GM23338 (cell line): ENCODE results near the gene ZNF385B. TPM values are rescaled to one million over a fixed set of nuclear protein-coding genes. Genes with fewer than 3 reads are reported as not detected.

Experiments used
- ATAC-seq: fragments of 200-7000 bp; cut with Tn5 transposase; 3 replicates; pipeline ENCODE4 v1.9.1; 2020
- DNase-seq: peaks from one replicate; pipeline ENCODE4 v3.0.0-alpha.2; 2015; ENCODE audit warnings: low spot score
- H2AFZ ChIP-seq: fragments of 200-600 bp; sonication (generic); 2 replicates; pipeline ENCODE4 v1.8.0; 2016; ENCODE audit warnings: antibody characterized with exemption, mild to moderate bottlenecking, moderate library complexity
- H3F3A ChIP-seq: fragments of 200-600 bp; sonication (generic); replicated peaks from 2 replicates; pipeline ENCODE4 v1.8.0; 2017; ENCODE audit warnings: antibody characterized with exemption, mixed run types, low read depth
- H3K27ac ChIP-seq: fragments of 200-600 bp; sonication (generic); 2 replicates; pipeline ENCODE4 v1.6.1; 2016; ENCODE audit warnings: low read depth
- H3K27me3 ChIP-seq: fragments of 200-600 bp; sonication (generic); 2 replicates; pipeline ENCODE4 v1.8.0; 2016; ENCODE audit warnings: mild to moderate bottlenecking, mixed run types, moderate library complexity; ENCODE audit not compliant: insufficient read depth
- H3K36me3 ChIP-seq: fragments of 200-600 bp; sonication (generic); 2 replicates; pipeline ENCODE4 v1.8.0; 2016; ENCODE audit warnings: mild to moderate bottlenecking; ENCODE audit not compliant: insufficient read depth
- H3K4me1 ChIP-seq: fragments of 200-600 bp; sonication (generic); 2 replicates; pipeline ENCODE4 v1.8.0; 2016; ENCODE audit warnings: mild to moderate bottlenecking, moderate library complexity; ENCODE audit not compliant: insufficient read depth
- H3K4me2 ChIP-seq: fragments of 200-600 bp; sonication (generic); 2 replicates; pipeline ENCODE4 v1.7.1; 2017; ENCODE audit warnings: mixed run types
- H3K4me3 ChIP-seq: fragments of 200-600 bp; sonication (generic); 2 replicates; pipeline ENCODE4 v1.6.1; 2016; ENCODE audit warnings: mixed run types
- H3K79me2 ChIP-seq: fragments of 200-600 bp; sonication (generic); replicated peaks from 2 replicates; pipeline ENCODE4 v1.8.0; 2017; ENCODE audit warnings: mild to moderate bottlenecking; ENCODE audit not compliant: insufficient read depth
- H3K9me2 ChIP-seq: fragments of 200-600 bp; sonication (generic); 2 replicates; pipeline ENCODE4 v1.8.0; 2017; ENCODE audit not compliant: insufficient read depth
- H4K20me1 ChIP-seq: fragments of 200-600 bp; sonication (generic); replicated peaks from 2 replicates; pipeline ENCODE4 v1.8.0; 2017; ENCODE audit warnings: mild to moderate bottlenecking; ENCODE audit not compliant: insufficient read depth
- H3K27ac Mint-ChIP-seq: 2 replicates; pipeline ENCODE4 v1.8.0; 2020; ENCODE audit warnings: inconsistent platforms, mild to moderate bottlenecking, moderate library complexity, mixed read lengths
- H3K27me3 Mint-ChIP-seq: 3 replicates; pipeline ENCODE4 v1.8.0; 2022; ENCODE audit warnings: low read depth, mild to moderate bottlenecking, moderate library complexity, mixed read lengths, inconsistent platforms; ENCODE audit not compliant: insufficient read depth, poor library complexity
- H3K36me3 Mint-ChIP-seq: 3 replicates; pipeline ENCODE4 v1.8.0; 2021; ENCODE audit warnings: low read depth, mild to moderate bottlenecking, inconsistent platforms, moderate library complexity, mixed read lengths
- H3K4me1 Mint-ChIP-seq: 3 replicates; pipeline ENCODE4 v1.8.0; 2020; ENCODE audit warnings: mild to moderate bottlenecking, inconsistent platforms, mixed read lengths
- H3K4me3 Mint-ChIP-seq: 3 replicates; pipeline ENCODE4 v1.8.0; 2021; ENCODE audit warnings: moderate library complexity, mild to moderate bottlenecking, inconsistent platforms, mixed read lengths
- H3K9me3 Mint-ChIP-seq: 3 replicates; pipeline ENCODE4 v1.8.0; 2020; ENCODE audit warnings: moderate library complexity, mild to moderate bottlenecking, inconsistent platforms, mixed read lengths
- CREB1 ChIP-seq: fragments of 250-450 bp; sonication (Bioruptor Pico); IDR thresholded peaks from 2 replicates; pipeline ENCODE4 v1.5.0; 2020; ENCODE audit warnings: low read depth, mild to moderate bottlenecking, moderate library complexity
- ETS1 ChIP-seq: IDR thresholded peaks from 2 replicates; pipeline ENCODE4 v1.6.1; 2016; ENCODE audit warnings: antibody characterized with exemption
- EZH2 ChIP-seq: fragments of 200-600 bp; sonication (generic); IDR thresholded peaks from one replicate; pipeline ENCODE4 v1.8.0; 2017; ENCODE audit warnings: antibody characterized with exemption, mild to moderate bottlenecking, low read depth; ENCODE audit not compliant: unreplicated experiment
- EZH2phosphoT487 ChIP-seq: fragments of 200-600 bp; sonication (generic); IDR thresholded peaks from one replicate; pipeline ENCODE4 v1.8.1; 2018; ENCODE audit warnings: antibody characterized with exemption; ENCODE audit not compliant: unreplicated experiment
- JUNB ChIP-seq: IDR thresholded peaks from one replicate; pipeline ENCODE4 v1.6.1; 2016; ENCODE audit warnings: antibody characterized with exemption; ENCODE audit not compliant: unreplicated experiment
- NANOG ChIP-seq: IDR thresholded peaks from 2 replicates; pipeline ENCODE4 v1.6.1; 2016; ENCODE audit warnings: antibody characterized with exemption, borderline replicate concordance
- POLR2AphosphoS5 ChIP-seq: IDR thresholded peaks from 2 replicates; pipeline ENCODE4 v1.6.1; 2016; ENCODE audit warnings: antibody characterized with exemption, low read depth
- REST ChIP-seq: IDR thresholded peaks from one replicate; pipeline ENCODE4 v1.6.1; 2018; ENCODE audit warnings: antibody characterized with exemption; ENCODE audit not compliant: unreplicated experiment
- STAT1 ChIP-seq: IDR thresholded peaks from one replicate; pipeline ENCODE4 v1.6.1; 2016; ENCODE audit warnings: antibody characterized with exemption; ENCODE audit not compliant: unreplicated experiment
- ZNF114 ChIP-seq: fragments of 250-450 bp; sonication (Bioruptor Pico); IDR thresholded peaks from 2 replicates; pipeline ENCODE4 v1.5.0; 2020; ENCODE audit warnings: mild to moderate bottlenecking, moderate library complexity
- ZNF331 ChIP-seq: fragments of 250-450 bp; sonication (Bioruptor Pico); IDR thresholded peaks from 2 replicates; pipeline ENCODE4 v1.5.0; 2020; ENCODE audit warnings: low read depth, mild to moderate bottlenecking, moderate library complexity
- ZNF462 ChIP-seq: fragments of 250-450 bp; sonication (Bioruptor Pico); IDR thresholded peaks from 2 replicates; pipeline ENCODE4 v1.5.0; 2020; ENCODE audit warnings: mild to moderate bottlenecking, moderate library complexity
- polyA plus RNA-seq: library from polyadenylated mRNA; unstranded; fragments of >200 nt; fragmentation: Nextera tagmentation; extraction: Ambion mirVana; gene quantifications from 2 replicates; pipeline ENCODE4 v1.2.1, GENCODE V29; 2016
- total RNA-seq: library from RNA; depleted of rRNA; stranded (reverse); fragments of >200 nt; shearing (Covaris generic); gene quantifications from 2 replicates; pipeline ENCODE4 v1.2.3, GENCODE V29; 2014
- TF ChIP-seq, protein P1 (sequence below), 2 experiments: fragments of 200-600 bp in 1 of 2; sonication (generic) in 1 of 2; conservative IDR thresholded peaks; 2 replicates each; pipeline versions ENCODE4 v1.5.1 to v1.6.1; 2016 to 2017; ENCODE audit warnings: antibody characterized with exemption in 2 of 2, low read depth in 2 of 2, mild to moderate bottlenecking in 2 of 2, moderate library complexity in 1 of 2

The ZNF385B gene
- total and polyA plus RNA-seq, 2 experiments from 2014 or later, result 1.5 to 4.6 TPM

GRCh38 chr2:179461420-179461819, 400.0 kb downstream of the ZNF385B start:
- Histone ChIP-seq H4K20me1 (no peaks in the 10 kb centered on the region), H3K4me2 (no peak overlapping the region), H3K4me3 (no peak overlapping the region), H3K27ac (no peak overlapping the region), H3K79me2 (no peaks in the 10 kb centered on the region), H3K9me2 (0 out of 2 replicates have a peak, but pooled peaks cover 5% of the 10 kb centered on the region), H3K27me3 (no peaks in the 10 kb centered on the region), H3K36me3 (0 out of 2 replicates have a peak, but pooled peaks cover 11% of the 10 kb centered on the region), H3F3A (no peaks in the 10 kb centered on the region), H2AFZ (no peak overlapping the region), H3K4me1 (no peaks in the 10 kb centered on the region)
- TF ChIP-seq EZH2 (no peak), POLR2AphosphoS5 (no peak), ZNF462 (CRISPR knock-in tag) (no peak), REST (no peak), EZH2phosphoT487 (no peak), ZNF114 (CRISPR knock-in tag) (no peak), ZNF331 (CRISPR knock-in tag) (no peak), NANOG (no peak), STAT1 (no peak), CREB1 (no peak), JUNB (no peak), ETS1 (no peak)
- TF ChIP-seq, protein P1, sequence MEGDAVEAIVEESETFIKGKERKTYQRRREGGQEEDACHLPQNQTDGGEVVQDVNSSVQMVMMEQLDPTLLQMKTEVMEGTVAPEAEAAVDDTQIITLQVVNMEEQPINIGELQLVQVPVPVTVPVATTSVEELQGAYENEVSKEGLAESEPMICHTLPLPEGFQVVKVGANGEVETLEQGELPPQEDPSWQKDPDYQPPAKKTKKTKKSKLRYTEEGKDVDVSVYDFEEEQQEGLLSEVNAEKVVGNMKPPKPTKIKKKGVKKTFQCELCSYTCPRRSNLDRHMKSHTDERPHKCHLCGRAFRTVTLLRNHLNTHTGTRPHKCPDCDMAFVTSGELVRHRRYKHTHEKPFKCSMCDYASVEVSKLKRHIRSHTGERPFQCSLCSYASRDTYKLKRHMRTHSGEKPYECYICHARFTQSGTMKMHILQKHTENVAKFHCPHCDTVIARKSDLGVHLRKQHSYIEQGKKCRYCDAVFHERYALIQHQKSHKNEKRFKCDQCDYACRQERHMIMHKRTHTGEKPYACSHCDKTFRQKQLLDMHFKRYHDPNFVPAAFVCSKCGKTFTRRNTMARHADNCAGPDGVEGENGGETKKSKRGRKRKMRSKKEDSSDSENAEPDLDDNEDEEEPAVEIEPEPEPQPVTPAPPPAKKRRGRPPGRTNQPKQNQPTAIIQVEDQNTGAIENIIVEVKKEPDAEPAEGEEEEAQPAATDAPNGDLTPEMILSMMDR (conservative IDR thresholded peaks at IDR 0.05; ENCODE audit: low read depth in 2 of 2), result no peak
- DNase-seq (no peak), ATAC-seq (no peak)
- Mint-ChIP-seq H3K27me3 (no peaks in the 10 kb centered on the region), H3K9me3 (peaks cover 21% of the 10 kb centered on the region), H3K4me3 (no peak overlapping the region), H3K36me3 (peaks cover 11% of the 10 kb centered on the region), H3K27ac (no peak overlapping the region), H3K4me1 (no peaks in the 10 kb centered on the region)
